ENCODE data around the gene PLPP1.

PLPP1 gene

DNA sequence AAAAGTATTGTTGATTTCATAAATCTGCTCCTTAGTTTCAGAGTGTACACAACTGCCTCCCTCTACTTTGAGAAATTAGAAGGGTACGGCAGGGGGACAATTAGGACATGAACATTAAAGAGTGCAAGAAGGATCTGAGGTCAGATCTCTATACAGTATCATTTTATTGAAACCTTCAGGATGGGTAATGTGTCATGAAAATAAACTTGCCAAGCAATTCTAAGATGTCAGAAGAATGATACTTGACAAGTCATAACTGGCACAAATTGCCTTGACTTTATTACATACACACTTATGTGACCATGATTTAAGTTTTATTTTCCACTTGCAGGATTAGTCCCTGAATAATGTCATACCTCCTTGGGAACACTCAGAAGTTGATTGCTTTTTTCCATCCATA is 92.8 kb downstream of the PLPP1 start:
- DNase-seq = no peak

DNA sequence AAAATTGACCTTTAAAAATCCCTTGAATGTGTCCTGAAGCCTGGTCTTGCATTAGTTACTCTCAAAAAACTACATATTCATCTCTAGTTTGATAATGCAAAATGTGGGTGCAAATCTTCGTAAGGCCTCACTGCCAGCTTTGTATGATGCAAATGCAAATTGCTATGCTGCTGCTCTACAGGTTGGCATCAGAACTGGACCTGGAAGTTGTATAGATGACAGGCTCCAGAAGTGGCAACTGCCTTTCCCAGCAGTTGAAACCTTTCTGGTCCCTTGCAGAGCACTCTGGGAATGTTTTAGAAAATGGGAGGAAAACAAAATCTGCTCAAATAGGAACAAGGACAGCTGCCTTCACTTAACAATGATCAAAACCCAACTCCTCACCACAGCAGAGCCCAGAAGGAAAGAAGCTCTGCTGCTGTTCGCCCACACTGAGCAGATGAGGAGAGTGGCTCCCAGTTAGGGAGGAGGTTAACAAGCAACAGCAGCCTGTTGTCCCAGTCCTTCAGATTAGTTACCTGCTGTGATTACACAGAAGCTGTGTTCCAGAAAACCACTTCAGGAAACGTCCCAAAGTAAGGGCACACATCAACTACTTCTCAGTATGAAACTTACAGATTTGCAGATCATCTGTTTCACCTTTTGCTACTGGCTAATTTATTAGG is 93.5 kb downstream of the PLPP1 start:
- DNase-seq = no peak

DNA sequence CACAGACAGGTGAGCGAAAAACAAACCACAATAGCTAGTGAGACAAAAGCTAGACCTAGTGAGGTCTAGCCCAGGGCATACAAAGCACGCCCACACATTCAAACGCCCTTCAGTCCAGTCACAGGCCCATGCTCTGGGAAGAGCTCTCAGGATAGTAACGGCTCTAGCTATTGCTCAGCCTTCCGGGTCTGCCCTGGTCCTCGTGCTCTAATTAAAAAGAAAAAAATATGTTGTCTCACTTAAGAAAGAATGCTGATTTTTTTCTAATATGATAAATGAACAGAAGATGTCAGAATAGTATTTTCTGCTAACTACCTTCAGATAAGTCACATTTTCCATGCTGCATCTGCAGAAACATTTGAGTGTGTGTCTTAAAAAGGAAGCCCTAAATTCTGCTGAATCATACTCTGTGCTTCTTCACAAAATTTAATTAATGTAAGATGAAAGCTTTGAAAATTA is 94.5 kb downstream of the PLPP1 start:
- DNase-seq = no peak

- DNase-seq = no peak
Observed at GRCh38 chr5:55438998-55439397, 95.8 kb downstream of the PLPP1 start.

- no peak for DNase-seq
Observed at GRCh38 chr5:55437859-55438206, 96.9 kb downstream of the PLPP1 start.

GRCh38 chr5:55437452-55437851 is 97.3 kb downstream of the PLPP1 start:
- DNase-seq = no peak

- DNase-seq = no peak
Observed at GRCh38 chr5:55432549-55432948, 102.2 kb downstream of the PLPP1 start.

DNA sequence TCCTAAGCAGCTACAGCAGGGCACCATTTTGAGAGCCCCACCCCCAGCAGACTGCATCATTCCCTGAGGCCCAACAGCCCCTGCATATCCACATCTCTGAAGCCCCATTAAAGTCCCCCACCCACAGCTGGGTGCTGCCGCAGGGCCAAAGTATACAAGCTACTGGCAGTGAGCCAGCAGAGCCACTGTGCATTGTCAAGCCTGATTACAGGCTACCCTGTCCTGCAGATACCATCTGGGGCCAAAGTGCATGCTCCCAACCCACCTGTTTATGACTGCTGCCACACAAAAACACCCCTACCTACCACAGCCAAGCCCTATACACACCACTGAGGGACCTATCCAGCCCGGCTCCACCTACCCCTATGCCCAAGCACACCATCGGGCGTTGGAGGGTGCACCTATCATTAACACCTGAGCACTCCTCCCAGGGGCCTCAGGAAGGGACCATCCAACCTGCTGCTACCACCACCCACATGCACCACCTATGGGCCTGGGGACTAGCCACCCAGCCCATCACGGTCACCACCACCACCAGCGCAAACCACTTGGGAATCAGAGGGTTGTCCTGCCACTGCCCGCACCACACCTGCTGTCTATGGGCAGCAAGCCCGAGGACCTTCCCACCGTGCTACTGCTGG is 105.0 kb downstream of the PLPP1 start:
- no peak for DNase-seq

DNA sequence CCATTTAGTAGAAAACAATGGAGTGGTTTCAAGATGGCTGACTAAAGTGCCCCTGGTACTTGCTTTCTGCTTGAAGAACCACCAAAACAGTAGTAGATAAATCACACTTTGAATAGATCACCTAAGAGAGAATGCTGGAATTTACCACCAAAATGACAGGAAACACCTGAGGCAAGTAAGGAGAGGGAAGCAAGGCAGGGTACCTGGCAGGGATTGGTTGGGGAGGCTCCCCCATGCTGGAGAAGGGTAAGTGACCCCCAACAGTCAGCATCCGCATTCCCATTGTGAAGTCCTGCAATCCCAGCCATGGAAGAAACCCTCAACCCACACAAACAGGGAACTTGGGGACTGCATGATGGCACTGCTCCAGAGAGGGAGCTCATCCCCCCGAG is 105.5 kb downstream of the PLPP1 start:
- DNase-seq = no peak

- DNase-seq = no peak
Observed at GRCh38 chr5:55427157-55427556, 107.6 kb downstream of the PLPP1 start.

- DNase-seq = no peak
Observed at GRCh38 chr5:55426455-55426854, 108.3 kb downstream of the PLPP1 start.

DNA sequence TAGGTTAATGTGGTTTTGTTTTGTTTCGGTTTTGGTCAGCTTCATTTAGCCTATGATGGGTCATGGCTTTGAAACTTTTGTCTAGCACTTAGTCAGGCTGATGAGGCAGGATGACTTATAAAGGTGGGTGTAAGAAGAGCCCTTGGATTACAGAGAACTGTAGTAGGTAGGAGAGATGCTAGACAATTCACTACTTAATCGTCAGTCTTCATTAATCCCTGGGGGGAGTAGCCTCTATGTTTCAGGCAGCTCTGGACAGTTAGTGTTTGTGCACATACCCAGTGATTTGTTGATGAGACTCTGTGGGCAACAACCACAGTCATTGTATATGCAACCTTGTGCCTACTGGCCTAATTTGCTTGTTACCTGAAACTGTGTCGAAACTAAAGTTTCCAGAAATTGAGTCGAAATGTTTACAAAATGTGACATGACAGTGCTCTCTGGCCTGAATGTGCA is 113.7 kb downstream of the PLPP1 start:
- DNase-seq = no peak

- DNase-seq = no peak
Observed at GRCh38 chr5:55418994-55419968, 115.5 kb downstream of the PLPP1 start.

DNA sequence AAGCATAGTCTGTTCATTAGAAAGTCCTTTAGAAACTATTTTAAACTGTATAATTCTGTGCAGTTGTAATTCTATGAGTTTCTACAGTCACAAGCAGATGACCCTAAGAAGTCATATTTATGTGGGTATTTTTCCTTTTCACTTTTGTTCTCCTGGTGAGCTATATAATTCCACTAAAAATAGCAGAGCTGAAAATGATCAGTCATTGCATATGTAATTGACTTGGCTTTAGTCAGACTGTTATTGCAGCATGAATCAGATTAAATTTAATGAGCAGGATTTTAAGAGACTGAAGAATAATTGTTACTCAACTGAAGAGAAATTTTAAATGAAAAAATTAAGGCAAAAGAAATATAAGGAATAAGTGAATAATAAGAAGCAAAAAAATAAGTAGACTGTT is 118.5 kb downstream of the PLPP1 start:
- no peak for DNase-seq

GRCh38 chr5:55415071-55415470 is 119.7 kb downstream of the PLPP1 start:
- no peak for DNase-seq

GRCh38 chr5:55413644-55414043 is 121.1 kb downstream of the PLPP1 start:
- DNase-seq = no peak

DNA sequence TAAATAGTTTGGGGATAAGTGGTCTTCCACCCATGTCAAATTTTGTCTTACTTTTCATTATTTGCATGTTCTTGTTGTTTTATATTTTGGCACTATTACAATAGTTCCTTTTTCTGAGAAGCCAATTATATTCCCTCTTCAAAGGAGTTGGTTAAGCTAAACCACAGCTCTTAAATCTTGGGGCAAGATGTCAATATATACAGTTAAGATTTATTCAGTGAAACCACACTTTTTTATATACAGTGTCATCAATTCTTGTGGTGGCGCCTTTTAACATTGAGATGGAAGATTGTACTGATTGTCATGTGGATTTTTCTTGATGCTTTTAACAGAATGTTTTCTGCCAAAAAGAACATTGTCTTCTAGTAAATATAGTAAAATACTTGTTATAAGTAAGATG is 122.9 kb downstream of the PLPP1 start:
- DNase-seq = no peak

- DNase-seq = no peak
Observed at GRCh38 chr5:55410845-55411244, 123.9 kb downstream of the PLPP1 start.

GRCh38 chr5:55409775-55410174 is 125.0 kb downstream of the PLPP1 start:
- no peak for DNase-seq

DNA sequence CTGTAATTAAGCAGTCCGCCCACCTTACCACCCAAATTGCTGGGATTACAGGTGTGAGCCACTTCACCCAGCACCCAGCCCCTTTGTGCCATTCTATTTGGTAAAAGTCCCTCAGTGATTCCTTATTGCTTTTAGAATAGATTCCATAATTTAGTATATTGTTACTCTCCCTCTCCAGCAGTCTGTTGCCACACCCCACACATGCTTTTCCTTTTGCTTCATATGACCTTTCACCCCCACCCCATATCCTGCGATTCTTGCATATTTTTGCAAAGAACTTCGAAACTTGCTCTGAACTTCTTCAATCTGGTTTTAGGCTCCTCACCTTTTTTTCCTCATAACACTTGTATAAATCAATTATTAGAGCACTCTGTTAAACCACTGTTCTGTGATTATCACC is 126.8 kb downstream of the PLPP1 start:
- DNase-seq = no peak

GRCh38 chr5:55407059-55407684 is 127.6 kb downstream of the PLPP1 start:
- DNase-seq = no peak

DNA sequence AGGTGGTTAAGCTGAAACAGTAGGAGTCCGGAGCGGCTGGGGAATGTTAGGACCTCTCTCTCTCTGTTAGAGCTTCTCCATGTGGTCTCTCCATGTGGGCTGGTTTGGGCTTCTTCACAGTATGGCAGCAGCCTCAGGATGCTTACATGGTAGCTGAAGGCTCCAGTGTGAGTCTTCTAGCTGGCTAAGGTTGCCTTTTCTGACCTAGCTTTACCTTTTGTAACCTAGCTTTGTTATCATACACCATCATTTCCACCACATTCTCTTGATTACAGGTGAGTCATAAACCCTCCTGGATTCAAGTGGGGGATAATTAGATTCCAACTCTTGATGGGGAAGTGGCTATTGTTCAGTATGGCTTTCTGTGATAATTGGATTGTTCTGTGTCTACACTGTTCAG is 128.5 kb downstream of the PLPP1 start:
- DNase-seq = no peak

- no peak for DNase-seq
Observed at GRCh38 chr5:55402199-55402598, 132.6 kb downstream of the PLPP1 start.

Measured in NCI-H2107 (cell line).